ENCODE data around the gene FAM184A. TPM values are rescaled to one million over a fixed set of nuclear protein-coding genes. Genes with fewer than 3 reads are reported as not detected.
A peak's percentile ranks its signal among the peaks of the same experiment; 100 is the strongest.

The FAM184A gene
- total and polyA plus RNA-seq, 9 of the 15 experiments (the other 6 are each of a cell fraction or from before 2014, with no cell fraction given), result 6.4 to 18.7 (median 13.1) TPM

DNA sequence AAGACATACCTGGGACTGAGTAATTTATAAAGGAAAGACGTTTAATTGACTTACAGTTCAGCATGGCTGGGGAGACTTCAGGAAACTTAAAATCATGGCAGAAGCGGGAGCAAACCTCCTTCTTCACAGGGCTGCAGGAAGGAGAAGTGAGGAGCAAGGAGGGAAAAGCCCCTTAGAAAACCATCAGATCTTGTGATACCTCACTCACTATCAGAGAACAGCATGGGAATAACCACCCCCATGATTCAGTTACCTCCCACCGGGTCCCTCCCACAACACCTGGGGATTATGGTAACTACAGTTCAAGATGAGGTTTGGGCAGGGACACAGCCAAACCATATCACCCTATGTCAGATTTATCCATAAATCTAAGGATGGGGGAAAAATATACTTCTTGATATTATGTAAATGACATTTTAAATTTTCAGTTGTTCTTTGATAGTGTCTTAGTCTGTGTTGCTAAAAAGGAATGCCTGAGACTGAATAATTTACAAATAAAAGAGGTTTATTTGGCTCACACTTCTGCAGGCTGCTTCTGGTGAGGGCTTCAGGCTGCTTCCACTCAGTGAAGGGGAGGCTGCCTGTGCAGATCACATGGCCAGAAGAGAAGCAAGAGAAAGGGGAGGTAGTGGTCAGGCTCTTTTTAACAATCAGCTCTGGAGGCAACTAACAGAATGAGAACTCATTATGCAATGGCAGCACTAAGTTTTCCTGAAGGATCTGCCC lies 142.3 kb downstream of the FAM184A start:
- POLR2A ChIA-PET, result interaction anchor here (1.6 kb wide), 1 partner anchor 42 kb away, joined by 5 read pairs; the partner anchor contains the start of gene ASF1A
- Histone ChIP-seq H3K27ac (ENCODE audit: extremely low read depth, low read depth, low read length) (peak overlapping the region; percentile 99; the same call in 2 of the 3 replicates), H2AFZ (ENCODE audit: low read depth, low read length) (peak overlapping the region; percentile 85), H3K36me3 (ENCODE audit: control insufficient read depth, insufficient read depth, low read length) (peaks cover 22% of the 10 kb centered on the region), H3K4me1 (replicated peaks in 1 of 2; ENCODE audit: control insufficient read depth in 2 of 2, insufficient read depth in 2 of 2, low read length in 2 of 2) (peaks cover 8 to 14% of the 10 kb centered on the region in 2 experiments; a peak in 4 of 5 replicates), H3K79me2 (ENCODE audit: control insufficient read depth, insufficient read depth, low read length) (peaks cover 44% of the 10 kb centered on the region), H3K4me3 (peak overlapping the region; percentile 75; the same call in 1 of the 2 replicates), H3K9me3 (replicated peaks; ENCODE audit: control insufficient read depth, insufficient read depth, low read depth, low read length) (peaks cover 12% of the 10 kb centered on the region), H3K27me3 (ENCODE audit: control insufficient read depth in 2 of 2, insufficient read depth in 2 of 2, low read length in 2 of 2) (no peaks in the 10 kb centered on the region), H4K20me1 (replicated peaks; ENCODE audit: control insufficient read depth, insufficient read depth, low read length) (no peaks in the 10 kb centered on the region), H3K9me1 (ENCODE audit: control insufficient read depth, insufficient read depth, low read length) (no peaks in the 10 kb centered on the region), H3K4me2 (ENCODE audit: insufficient read depth, low read length) (peak overlapping the region; percentile 95; the same call in 1 of the 2 replicates), H3K9ac (ENCODE audit: insufficient read depth in 1 of 2, low read depth in 2 of 2, low read length in 2 of 2) (peak overlapping the region in 1 of 2 experiments; percentile 98; a peak in 2 of 4 replicates)
- no peak for ATAC-seq
- TF ChIP-seq FOXJ3 (CRISPR knock-in tag; IDR thresholded peaks at IDR 0.05) (no peak), HNRNPK (IDR thresholded peaks at IDR 0.05; ENCODE audit: low read depth, low read length, poor library complexity, severe bottlenecking) (no peak), TBL1XR1 (IDR thresholded peaks at IDR 0.05; ENCODE audit: low read length in 2 of 2) (no peak), NELFE (IDR thresholded peaks at IDR 0.05; ENCODE audit: insufficient read depth, insufficient read length) (no peak), ZC3H11A (IDR thresholded peaks at IDR 0.05; ENCODE audit: low read depth, low read length) (no peak), LARP7 (IDR thresholded peaks at IDR 0.05) (no peak), TRIM24 (IDR thresholded peaks at IDR 0.05) (peak in 1 of 2 experiments; percentile 37; a peak in 1 of 4 replicates), SREBF2 (CRISPR knock-in tag; IDR thresholded peaks at IDR 0.05) (no peak), GATAD2B (IDR thresholded peaks at IDR 0.05; ENCODE audit: borderline replicate concordance) (no peak), CBFA2T3 (IDR thresholded peaks at IDR 0.05) (peak; percentile 16; the same call in 1 of the 2 replicates), FOXA1 (IDR thresholded peaks at IDR 0.05; ENCODE audit: borderline replicate concordance) (no peak), CBX3 (IDR thresholded peaks at IDR 0.05; ENCODE audit: borderline replicate concordance in 1 of 2, low read length in 2 of 2) (peak in 1 of 2 experiments; percentile 70; a peak in 1 of 3 replicates), ZC3H4 (CRISPR knock-in tag; IDR thresholded peaks at IDR 0.05; ENCODE audit: borderline replicate concordance) (no peak), MEF2A (IDR thresholded peaks at IDR 0.05; ENCODE audit: control insufficient read depth, low read depth, low read length) (no peak), ZNF316 (IDR thresholded peaks at IDR 0.05) (peak; percentile 51), XRCC4 (IDR thresholded peaks at IDR 0.05; ENCODE audit: extremely low read depth, insufficient read depth, insufficient read length) (no peak), TRIM28 (IDR thresholded peaks at IDR 0.05) (0 out of 2 replicates have a peak, but pooled peaks have one; percentile 40), ZNF766 (CRISPR knock-in tag; conservative IDR thresholded peaks at IDR 0.05) (peak; percentile 96)
- TF ChIP-seq, protein P1, sequence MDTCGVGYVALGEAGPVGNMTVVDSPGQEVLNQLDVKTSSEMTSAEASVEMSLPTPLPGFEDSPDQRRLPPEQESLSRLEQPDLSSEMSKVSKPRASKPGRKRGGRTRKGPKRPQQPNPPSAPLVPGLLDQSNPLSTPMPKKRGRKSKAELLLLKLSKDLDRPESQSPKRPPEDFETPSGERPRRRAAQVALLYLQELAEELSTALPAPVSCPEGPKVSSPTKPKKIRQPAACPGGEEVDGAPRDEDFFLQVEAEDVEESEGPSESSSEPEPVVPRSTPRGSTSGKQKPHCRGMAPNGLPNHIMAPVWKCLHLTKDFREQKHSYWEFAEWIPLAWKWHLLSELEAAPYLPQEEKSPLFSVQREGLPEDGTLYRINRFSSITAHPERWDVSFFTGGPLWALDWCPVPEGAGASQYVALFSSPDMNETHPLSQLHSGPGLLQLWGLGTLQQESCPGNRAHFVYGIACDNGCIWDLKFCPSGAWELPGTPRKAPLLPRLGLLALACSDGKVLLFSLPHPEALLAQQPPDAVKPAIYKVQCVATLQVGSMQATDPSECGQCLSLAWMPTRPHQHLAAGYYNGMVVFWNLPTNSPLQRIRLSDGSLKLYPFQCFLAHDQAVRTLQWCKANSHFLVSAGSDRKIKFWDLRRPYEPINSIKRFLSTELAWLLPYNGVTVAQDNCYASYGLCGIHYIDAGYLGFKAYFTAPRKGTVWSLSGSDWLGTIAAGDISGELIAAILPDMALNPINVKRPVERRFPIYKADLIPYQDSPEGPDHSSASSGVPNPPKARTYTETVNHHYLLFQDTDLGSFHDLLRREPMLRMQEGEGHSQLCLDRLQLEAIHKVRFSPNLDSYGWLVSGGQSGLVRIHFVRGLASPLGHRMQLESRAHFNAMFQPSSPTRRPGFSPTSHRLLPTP (IDR thresholded peaks at IDR 0.05; ENCODE audit: borderline replicate concordance, extremely low read depth, insufficient read length), result no peak
- DNase-seq (ENCODE audit: extremely low read depth in 1 of 4, low spot score in 3 of 4), result peak in 1 of 4 experiments; percentile 28
- 34% methylated on average over 3 of the region's 3 CpGs for WGBS (ENCODE audit: insufficient coverage, low coverage, missing lambda C conversion rate)
- no TSS peak for BruUV-seq (replicated peaks)
- FAIRE-seq, result no peak
- in situ Hi-C loops (cut with MboI), result no loop called here
- CTCF ChIA-PET (ENCODE audit: low intra/inter-chr PET ratio), result no interaction called here
- intact Hi-C loops (cut with micrococcal nuclease), result loop anchor here (2.0 to 10.0 kb wide), 2 partner anchors 41 to 789 kb away; partner anchors contain the start of gene ASF1A

Measured in K562 (cell line).